C4-2B (cell line): ENCODE data around the gene AP1G2.

Experiments used
- H3K27ac ChIP-seq: fragments of 450-650 bp; 2 replicates; pipeline ENCODE4 v1.5.1; 2017
- ZFX ChIP-seq: fragments of 450-650 bp; IDR thresholded peaks from 2 replicates; pipeline ENCODE4 v1.6.1; 2017
- TF ChIP-seq, protein P1 (sequence below): fragments of 450-650 bp; conservative IDR thresholded peaks from 2 replicates; pipeline ENCODE4 v1.5.1; 2017; ENCODE audit warnings: mild to moderate bottlenecking

AP1G2 gene

DNA sequence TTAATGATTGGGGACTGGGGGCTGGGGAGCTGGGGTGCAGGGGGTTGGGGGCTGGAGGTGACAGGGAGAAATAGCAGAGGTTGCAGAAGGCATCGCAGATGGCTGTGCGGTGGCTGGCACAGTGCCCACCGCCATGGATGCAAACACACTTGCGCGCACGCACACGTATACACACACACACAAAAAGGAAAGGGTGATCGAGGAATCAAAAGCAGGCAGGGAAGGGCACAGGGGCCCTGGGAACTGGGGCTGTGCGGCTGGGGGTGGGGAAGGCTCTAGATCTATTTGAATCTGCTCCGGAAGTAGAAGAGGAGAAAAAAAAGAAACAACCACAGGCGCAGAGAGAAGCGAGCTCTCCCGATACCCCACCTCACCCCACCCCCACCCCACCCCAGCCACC, 55.4 kb downstream of the AP1G2 start:
- H3K27ac ChIP-seq = no peak overlapping the region
- no peak for TF ChIP-seq ZFX
- TF ChIP-seq, protein P1, sequence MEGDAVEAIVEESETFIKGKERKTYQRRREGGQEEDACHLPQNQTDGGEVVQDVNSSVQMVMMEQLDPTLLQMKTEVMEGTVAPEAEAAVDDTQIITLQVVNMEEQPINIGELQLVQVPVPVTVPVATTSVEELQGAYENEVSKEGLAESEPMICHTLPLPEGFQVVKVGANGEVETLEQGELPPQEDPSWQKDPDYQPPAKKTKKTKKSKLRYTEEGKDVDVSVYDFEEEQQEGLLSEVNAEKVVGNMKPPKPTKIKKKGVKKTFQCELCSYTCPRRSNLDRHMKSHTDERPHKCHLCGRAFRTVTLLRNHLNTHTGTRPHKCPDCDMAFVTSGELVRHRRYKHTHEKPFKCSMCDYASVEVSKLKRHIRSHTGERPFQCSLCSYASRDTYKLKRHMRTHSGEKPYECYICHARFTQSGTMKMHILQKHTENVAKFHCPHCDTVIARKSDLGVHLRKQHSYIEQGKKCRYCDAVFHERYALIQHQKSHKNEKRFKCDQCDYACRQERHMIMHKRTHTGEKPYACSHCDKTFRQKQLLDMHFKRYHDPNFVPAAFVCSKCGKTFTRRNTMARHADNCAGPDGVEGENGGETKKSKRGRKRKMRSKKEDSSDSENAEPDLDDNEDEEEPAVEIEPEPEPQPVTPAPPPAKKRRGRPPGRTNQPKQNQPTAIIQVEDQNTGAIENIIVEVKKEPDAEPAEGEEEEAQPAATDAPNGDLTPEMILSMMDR = no peak
